GM19455 (cell line): ENCODE data around the gene HECTD4.

Experiments used
- ATAC-seq: cut with Tn5 transposase; IDR thresholded peaks from one replicate; pipeline ENCODE4 v1.9.1; 2021; ENCODE audit not compliant: unreplicated experiment

The HECTD4 gene

DNA sequence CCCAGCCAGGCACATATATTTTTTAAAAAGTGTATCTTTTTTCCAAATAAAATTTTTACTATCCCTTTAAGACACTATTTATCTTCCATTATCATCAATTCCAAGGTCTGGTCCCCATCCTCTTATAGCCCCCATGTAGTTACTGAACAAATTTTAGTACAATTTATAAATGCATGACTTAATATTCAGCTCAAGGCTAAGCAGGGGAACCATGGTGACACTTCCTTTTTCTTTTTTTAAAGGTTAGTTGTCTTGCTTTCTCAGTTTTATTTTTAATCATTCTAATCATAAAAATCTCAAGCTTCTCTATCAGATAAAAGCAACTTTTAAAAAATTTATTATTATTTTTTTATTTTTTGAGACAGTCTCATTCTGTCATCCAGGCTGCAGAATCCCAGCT lies 164.6 kb downstream of the HECTD4 start:
- no peak for ATAC-seq

DNA sequence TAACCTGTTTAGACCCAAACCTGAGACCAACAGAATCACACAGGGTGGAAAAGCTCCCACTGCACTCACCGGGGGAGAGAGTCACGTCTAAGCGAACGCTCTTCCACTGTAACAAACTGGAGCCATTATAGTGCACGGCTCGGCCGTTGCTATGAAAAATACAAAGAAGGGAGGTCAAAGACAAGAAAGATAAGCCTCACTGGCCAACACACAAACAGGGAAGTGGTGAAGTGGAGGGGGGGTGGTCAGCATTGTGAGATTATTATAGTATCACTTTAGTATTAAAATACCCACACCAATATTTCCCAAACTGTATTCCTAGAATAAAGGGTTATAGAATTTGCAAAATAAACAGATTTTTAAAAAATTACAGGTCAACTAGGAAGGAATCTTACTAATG lies 166.0 kb downstream of the HECTD4 start:
- ATAC-seq: no peak

DNA sequence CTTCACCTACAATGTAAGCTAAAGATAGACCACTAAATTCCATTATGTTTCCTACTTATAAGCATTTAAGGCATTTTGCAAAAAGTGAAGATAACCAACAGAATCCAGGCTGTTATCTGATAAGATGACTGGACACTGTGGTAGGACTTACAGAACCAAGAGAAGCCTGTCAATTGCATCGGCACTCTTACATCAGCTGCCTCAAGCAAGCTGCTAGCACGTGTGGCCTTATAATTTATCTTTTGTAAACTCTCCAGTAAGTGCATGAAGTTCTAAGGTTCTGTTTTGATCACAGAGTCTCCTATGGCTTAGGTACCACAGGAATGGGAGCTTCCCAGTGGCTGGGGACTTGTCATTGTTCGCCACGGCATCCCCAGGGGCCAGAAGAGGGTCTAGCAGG lies 168.2 kb downstream of the HECTD4 start:
- no peak for ATAC-seq

DNA sequence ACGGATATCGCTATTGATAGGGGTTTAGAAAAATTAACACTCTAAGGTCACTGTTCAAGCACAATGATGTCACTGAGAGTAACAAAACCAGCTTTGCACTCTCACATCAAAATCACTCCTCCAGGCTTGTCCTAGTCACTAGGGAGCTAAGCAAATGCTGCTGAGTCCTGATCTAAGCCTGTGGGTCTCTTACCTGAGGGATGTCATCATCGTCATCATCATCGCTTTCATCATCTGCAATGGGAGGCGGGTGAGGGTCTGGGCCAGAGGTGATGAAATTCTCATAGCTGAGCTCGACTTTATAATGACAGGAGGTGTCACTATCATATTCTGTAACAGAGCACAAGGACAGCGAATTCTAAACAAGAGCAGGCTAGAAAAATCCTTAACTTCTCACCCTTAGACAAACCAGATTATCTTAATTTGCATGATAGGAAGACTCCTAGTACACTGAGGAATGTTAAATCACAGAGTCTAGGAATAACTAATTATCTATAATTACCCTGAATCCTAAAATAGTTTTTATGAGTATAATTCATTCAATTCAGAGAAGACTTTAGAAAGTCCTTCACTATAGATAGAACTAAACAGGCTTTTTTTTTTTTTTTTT lies 173.8 kb downstream of the HECTD4 start:
- ATAC-seq: no peak

DNA sequence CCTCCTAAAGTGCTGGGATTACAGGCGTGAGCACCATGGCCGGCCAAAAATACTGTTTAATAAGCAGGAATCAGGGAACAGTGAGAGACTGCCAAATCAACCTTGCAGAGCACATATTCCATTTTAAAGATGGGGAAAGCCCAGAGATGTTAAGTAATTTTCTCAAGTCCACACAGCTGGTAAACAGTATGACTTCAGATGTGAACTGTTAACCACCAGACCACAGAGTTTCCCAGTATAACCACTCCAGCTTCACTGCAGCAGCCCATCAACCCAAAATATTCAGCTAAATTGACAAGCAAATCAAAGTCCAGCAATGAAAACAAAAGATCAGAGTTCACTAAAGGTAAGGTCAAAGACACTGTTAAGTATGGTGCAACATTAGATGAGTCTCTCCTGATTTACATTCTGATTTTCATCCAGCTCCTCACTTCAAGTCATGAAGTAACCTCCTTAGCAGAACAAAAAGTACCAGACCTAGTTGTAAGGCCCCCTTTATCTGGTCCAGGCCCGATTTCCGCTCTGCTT lies 174.8 kb downstream of the HECTD4 start:
- ATAC-seq: no peak

DNA sequence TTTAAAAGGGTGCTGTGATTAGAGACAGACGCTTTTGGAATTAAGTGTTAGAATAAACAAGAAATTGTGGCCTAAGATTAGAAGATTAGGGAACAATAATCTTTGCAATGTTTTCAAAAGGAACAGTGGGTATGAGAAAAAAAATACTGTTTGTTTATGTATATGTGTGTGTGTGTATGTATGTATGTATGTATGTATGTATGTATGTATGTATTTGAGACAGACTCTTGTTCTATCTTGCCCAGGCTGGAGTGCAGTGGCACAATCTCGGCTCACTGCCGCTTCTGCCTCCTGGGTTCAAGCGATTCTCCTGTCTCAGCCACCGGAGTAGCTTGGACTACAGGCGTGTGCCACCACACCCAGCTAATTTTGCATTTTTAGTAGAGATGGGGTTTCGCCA lies 175.3 kb downstream of the HECTD4 start:
- no peak for ATAC-seq

DNA sequence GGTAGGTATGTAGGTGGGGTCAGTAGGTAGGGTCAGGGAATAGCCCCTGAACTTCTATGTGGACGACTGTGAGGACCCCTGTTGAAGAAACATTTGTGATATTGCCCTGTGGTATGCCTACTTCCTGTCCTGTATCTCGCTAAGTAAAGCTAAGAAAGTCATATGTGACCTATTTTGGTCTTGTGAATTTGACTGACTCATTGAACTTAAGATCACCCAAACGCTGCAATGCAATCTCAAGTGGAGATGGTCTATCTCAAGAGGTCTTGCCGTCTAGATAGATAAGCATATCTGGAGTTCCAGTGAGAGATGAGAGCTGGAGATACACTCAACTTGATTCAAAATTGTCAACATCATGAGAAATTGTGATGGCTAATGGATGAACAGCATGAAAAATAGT lies 183.1 kb downstream of the HECTD4 start:
- ATAC-seq: no peak

DNA sequence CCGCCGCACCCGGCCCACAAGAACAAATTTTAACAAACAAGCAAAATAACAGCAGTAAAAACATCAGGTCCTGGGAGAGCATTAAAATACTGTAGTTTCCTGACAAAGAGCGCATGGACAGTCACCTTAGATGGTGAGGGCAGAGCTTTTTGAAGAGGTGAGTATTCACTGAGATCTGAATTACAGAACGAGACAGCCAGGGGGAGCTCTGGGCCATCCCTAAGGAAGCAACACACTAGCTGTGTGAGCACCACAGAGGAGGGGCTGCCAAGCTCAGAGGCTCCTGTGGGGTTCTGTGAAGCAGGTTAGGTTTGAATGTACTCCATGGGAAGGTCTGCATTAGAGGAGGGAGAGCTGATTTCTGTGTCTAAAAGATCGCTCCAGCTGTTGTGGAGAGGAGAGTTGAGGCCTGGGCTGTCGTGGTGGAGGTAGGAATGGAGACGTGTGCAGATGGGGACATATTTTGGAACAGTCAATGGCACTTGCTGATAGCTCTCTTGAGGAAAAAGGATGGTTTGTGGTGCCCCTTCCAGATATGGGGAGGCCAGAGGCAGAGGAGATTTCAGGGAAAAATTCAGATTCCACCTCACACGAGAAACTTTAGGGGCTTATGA lies 184.0 kb downstream of the HECTD4 start:
- ATAC-seq: no peak

DNA sequence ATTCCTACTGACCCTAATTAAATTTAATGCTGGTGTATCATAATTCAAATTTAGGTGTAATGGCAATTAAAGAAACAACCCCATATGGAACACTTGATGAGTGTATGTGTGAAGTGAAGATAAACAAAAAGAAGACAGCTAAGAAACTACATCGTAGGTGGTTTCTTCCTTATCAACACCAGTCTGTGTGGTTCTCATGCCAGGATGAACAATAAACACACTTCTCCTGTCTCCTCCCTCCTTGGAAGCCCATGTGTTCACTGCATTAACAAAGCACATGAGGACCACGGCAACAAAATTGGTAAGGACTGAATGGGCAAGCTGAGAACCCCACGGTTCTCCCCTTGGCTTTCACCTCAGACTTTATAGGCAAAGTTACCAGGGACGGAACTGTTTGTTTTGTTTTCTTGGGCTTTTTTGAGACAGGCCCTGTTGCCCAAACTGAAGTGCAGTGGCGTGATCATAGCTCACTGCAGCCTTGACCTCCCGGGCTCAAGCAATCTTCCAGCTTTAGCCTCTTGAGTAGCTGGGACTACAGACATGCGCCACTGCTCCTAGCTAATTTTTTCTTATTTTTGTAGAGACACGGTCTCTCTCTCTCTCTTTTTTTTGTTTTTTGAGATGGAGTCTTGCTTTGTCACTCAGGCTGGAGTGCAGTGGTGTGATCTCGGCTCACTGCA lies 185.9 kb downstream of the HECTD4 start:
- no peak for ATAC-seq

DNA sequence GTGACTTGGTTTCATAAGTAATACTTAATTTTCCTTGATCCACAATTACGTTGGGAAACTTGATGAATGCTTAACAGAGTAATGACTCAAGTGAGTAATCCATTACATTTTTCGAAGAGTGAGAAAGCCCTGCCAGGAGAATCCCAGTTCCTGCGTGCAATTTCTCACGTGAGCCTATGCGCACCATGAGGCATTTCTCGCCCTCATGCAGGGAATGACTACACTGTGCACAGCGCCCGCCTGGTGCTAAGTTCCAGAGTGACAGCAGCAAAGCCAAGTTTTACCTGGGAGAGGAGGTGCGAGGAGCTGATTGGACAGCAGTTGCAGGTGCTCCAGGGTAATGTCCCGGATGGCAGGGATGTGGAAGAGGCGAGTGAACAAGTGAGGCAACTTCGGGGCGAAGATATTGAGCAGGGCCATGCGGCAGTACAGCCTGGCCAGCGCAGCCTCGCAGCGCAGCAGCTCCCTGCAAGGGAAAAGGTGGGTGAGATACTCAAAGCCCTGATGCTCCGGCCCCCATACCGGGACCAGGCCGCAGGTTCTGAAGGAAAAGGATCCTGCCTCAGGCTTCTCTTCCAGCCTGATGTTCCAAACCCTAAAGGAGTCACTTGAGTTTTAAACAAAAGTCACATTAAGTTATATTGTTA lies 187.5 kb downstream of the HECTD4 start:
- no peak for ATAC-seq

DNA sequence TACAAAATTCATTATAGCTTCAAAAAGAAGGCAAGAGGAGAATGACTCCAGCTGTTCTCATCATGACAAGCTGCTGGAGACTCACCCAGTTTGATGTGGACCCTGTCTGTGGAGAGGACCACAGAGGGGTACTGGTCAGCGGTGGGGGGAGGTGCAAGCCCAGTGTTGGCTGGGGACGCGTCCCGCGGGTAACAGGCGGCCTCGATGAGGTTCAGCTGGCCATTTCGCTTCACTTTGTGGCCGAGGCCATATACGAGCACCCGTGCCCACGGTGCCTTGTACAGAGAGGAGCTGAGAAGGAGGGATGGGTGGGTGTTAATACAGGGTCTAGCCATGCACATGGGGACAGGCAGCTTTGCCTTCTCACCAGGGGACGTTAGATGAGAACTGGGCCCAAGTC lies 189.8 kb downstream of the HECTD4 start:
- no peak for ATAC-seq

DNA sequence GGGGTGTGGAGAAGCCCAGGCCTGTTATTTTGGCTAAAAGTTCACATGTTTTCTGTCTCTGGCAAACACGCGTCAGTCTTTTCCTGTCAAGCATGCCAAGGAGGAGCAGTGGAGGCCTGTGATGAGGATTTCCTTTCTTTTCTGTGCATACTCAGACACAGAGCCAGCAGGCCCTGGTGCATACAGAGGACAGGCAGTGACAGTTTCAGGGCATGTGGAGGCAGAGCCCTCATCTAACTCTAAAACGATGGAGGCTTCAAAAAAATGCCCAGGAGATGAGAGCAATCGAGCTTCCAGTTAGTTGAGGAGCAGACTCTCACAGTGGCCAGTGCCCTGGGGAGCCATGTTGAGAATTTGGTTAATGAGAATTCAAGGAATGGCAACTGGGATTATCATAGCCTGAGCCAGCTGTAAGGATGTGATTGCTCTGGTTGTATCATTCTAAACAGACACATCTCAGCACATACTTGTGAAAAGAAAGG lies 190.3 kb downstream of the HECTD4 start:
- no peak for ATAC-seq

DNA sequence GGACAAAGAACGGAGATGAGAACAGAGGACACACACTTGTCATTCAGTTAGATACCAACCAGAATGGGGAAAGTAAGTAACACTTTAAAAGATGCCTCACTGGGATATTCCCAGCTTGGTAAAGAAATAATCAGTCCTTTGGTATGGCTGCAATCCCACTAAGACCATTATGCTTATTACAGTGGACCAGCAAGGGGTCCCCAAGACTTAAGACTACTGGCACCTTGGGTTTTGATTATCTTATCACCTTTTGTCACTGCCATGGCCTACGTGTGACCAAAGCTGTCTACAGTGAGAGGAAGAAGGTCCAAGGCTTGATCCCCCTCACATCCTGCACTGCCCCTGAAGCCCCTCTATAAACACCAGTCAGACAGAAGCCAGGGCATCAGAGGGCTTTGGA lies 191.0 kb downstream of the HECTD4 start:
- no peak for ATAC-seq

DNA sequence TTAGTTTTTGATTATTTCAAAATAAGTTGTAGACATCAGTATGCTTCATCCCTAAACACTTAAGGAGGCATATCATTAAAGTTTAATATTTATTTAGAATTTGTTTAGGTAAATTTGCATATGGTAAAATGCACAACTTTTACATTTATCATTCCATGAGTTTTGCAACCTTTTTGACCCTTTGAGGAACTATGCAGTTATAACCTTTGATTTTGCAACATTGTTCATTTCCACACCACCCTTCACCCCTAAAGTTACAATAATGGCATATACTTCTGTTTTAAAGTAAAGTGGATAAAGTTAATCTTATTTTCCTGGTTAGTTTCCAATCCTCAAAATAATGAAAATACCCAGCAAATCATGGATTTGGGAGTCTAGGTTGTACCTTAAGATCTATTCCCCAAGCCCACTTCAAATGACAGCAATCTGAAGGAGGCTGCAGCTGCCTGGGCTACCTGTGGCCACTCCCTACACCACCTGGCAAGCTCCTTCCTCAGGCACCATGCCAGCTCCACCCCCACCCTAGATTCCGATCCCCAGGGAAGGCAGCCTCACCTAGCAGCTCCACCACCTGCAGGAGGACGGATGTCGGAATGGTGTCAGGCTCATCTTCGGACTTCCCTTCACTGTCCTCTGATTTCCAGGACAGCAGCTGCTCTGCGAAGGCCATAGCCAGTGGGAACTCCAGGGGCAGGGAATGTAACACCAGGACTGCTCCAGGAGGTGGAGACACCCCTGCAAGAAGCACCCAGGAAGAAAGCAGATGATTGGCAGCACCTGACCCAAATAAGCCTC lies 191.8 kb downstream of the HECTD4 start:
- no peak for ATAC-seq

DNA sequence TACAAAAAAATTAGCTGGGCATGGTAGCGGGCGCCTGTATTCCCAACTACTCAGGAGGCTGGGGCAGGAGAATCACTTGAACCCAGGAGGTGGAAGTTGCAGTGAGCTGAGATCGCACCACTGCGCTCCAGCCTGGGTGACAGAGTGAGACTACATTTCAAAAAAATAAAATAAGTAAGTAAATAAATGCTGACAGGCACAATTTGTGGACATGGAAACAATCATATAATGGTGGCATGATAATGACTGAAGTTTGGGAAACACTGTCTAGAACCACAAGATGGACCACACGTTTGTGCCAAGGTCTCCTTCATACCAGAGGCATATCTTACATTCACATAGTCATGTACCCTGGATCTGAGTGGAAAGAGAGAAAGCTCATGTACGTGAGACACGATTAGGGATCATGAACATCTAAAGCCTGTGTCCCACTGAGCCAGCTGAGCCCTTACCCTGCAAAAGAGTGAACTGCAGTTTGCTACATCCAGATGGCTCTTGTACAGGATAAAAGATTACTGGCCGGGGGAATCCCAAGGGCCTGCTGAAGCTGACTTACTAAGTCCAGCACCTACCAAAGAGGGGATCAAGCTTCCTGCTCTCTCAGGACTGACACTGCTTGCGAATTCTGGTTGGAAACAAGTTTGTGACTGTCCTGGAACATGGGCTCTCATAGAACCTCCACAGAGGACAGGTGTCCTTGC lies 194.0 kb downstream of the HECTD4 start:
- ATAC-seq: no peak

DNA sequence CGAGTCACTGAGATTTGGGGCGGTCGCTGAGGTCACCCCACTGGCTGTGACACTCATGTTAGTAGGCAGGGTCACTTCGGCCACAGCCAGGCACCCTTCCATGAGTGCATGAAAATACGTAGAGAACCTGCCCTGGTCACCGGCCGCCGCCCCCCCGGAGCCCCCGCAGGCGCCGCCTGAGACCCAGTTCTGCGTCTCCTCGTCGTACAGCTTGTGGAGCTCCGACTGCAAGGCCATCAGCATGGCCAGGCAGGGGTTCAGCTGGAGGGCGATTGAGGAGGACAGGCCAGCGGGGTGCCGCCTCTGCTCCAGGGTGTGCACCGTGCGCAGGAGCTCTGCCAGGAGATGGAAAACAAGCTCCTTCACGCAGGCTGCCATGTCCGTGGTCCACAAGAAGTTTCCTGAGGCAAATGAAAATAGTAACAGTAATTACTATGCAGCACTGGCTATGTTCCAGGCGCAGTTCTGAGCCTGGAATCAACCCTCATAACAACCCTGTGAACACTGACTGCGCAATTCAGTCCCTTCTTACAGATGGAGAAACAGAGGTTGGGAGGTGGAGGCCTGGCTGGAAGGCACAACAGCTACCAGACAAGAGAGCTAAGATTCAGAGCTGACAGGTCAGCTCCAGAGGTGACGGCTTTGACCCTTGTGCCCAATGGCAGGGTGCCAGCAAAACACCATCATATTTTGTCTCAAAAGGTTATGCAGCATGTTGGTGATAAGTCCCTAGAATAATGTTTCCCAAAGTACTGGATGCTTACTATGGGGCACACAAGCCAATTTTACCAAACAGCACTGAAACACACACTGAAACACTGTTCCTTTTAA lies 196.9 kb downstream of the HECTD4 start:
- no peak for ATAC-seq

DNA sequence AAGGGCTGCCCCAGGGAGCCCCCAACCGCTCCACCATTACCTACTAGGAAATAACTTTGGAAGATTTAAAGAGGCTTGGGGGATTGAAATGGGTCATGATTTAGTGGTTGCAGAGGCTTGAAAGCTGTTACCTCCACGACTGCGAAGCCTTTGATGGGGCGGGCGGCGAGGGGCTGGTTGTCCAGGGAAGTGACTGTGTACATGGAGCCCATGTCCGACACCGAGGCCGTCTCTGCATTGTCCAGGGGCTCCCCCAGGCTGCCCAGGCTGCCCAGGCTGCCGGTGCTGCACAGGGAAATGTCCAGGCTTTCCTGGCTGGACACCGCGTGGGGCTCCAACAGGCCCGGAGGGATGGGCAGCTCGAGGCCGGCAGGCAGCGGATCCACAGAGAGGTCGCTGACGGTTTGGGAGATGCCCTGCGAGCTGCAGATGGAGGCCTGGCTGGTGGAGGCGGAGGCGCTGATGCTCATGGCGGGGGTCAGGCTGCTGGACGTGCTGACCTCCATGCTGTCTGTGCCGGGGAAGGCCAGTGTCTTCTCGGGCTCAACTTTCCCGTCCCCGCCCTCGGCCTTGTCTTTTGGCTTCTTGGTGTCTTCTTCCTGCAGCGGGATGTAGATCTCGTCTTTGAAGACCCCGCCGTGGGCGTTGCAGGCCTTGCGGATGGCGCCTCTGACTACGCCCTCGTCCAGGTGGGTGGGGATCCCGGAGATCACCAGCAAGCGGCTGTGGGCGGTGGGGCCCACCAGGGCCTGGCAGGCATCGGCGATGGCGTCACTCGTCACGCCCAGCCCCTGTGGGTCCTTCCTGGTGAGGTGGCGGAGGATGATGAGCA lies 198.0 kb downstream of the HECTD4 start:
- no peak for ATAC-seq

DNA sequence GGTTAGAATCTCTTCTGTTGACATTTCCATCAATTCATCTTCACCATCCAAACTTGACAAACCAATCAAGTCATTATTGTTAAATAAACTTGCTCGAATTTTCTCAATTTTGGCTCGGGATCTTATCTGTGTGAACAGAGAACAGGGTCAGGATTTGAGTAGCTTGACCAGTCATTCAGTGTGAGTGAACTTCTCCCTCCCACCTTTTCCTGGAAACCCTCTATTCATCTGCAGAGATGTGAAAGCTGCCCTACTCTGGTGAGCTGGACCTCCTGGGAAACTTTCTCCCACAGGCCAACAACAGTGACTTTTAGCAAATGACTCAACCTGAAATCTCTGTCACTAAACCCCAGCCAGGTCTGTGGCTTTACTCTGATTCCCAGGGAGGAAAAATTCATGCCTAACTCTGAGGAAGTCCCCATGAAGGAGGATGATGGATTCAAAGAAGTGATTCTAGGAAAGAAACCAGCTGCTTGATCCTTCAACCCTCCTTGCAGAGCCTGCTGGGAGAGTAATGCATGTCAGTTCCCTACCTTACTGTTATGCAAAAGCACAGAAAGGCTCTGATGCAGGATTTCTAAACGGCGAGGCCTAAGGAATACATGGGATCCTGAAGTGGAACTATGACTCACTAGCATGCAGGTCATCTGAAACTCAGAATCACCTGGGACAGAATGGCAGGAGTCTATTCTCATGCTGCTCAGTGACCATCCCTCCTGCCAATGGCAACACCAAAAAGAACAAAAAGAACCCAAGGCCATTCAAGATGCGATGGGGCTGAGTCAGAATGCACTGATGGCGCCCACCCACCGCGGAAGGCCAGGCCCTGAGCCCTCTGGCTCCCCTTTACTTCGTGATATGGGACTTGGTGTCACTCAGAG lies 198.8 kb downstream of the HECTD4 start:
- no peak for ATAC-seq
